GM19467 (cell line): ENCODE measurements around the gene CCDC12.

Experiments
- ATAC-seq: cut with Tn5 transposase; IDR thresholded peaks from one replicate; pipeline ENCODE4 v1.9.1; 2021; ENCODE audit warnings: mild to moderate bottlenecking, moderate library complexity; ENCODE audit not compliant: unreplicated experiment

Gene CCDC12

GRCh38 chr3:46908294-46908985 is 68.1 kb downstream of the CCDC12 start:
- no peak for ATAC-seq

GRCh38 chr3:46907960-46908293 is 68.6 kb downstream of the CCDC12 start:
- ATAC-seq, result no peak

- ATAC-seq, result no peak
These were observed 69.3 kb downstream of the CCDC12 start for GRCh38 chr3:46907271-46907670.

- no peak for ATAC-seq
These were observed 70.0 kb downstream of the CCDC12 start for GRCh38 chr3:46906471-46907058.

GRCh38 chr3:46905661-46906451 is 70.7 kb downstream of the CCDC12 start:
- no peak for ATAC-seq

- ATAC-seq, result no peak
These were observed 71.4 kb downstream of the CCDC12 start for GRCh38 chr3:46905213-46905560.

- no peak for ATAC-seq
These were observed 72.0 kb downstream of the CCDC12 start for GRCh38 chr3:46904303-46905212.

GRCh38 chr3:46903341-46904302 is 72.9 kb downstream of the CCDC12 start:
- ATAC-seq, result no peak

GRCh38 chr3:46902188-46902631 is 74.3 kb downstream of the CCDC12 start:
- ATAC-seq, result no peak

- no peak for ATAC-seq
These were observed 74.9 kb downstream of the CCDC12 start for GRCh38 chr3:46901591-46902187.

GRCh38 chr3:46901061-46901460 is 75.5 kb downstream of the CCDC12 start:
- no peak for ATAC-seq

- no peak for ATAC-seq
These were observed 76.2 kb downstream of the CCDC12 start for GRCh38 chr3:46900356-46900755.

- ATAC-seq, result no peak
These were observed 76.6 kb downstream of the CCDC12 start for GRCh38 chr3:46900007-46900292.

- no peak for ATAC-seq
These were observed 77.2 kb downstream of the CCDC12 start for GRCh38 chr3:46899151-46900006.

- no peak for ATAC-seq
These were observed 78.0 kb downstream of the CCDC12 start for GRCh38 chr3:46898321-46899150.

GRCh38 chr3:46897829-46898320 is 78.7 kb downstream of the CCDC12 start:
- ATAC-seq, result no peak

- ATAC-seq, result no peak
These were observed 79.5 kb downstream of the CCDC12 start for GRCh38 chr3:46897031-46897430.

- no peak for ATAC-seq
These were observed 80.2 kb downstream of the CCDC12 start for GRCh38 chr3:46896386-46896785.
